SKM-1 (cell line): ENCODE measurements around the gene STIP1.
"Not testable (repeated sequence)": the region's sequence is repeated elsewhere in the genome, so short reads cannot be mapped to it uniquely, and the experiment has no call there.

Experiments
- DNase-seq: peaks from one replicate; lab custom pipeline; 2025; ENCODE audit not compliant: unreplicated experiment; lab: John Stamatoyannopoulos, UW

Gene STIP1

DNA sequence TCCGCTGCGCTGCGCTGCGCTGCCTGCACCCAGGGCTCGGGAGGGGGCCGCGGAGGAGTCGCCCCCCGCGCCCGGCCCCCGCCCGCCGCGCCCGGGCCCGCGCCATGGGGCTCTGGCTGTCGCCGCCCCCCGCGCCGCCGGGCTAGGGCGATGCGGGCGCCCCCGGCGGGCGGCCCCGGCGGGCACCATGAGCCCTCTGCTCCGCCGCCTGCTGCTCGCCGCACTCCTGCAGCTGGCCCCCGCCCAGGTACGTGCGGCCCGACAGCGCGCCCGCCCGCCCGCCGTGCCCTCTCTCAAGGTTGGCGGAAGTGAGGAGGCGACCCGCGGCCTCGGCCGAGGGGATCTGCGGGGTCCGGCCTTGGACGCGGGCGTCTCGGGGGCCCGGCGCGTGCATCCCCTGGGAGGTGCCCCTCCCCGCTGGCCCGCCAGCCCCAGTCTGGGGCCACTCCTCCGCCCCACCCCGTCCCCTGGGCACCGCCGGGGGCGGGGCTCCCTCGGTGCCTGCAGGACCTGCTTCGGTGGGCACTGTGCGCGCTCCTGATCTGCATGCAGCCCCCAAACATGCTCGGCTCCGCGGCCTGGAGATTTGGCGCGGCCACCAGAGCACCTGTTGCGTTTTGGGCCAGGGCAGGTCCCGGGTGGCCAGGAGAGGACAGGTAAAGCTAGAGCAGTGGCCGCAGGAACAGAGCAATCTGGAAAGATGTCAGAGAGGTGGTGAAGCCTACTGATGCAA is 48.8 kb downstream of the STIP1 start:
- no peak for DNase-seq

DNA sequence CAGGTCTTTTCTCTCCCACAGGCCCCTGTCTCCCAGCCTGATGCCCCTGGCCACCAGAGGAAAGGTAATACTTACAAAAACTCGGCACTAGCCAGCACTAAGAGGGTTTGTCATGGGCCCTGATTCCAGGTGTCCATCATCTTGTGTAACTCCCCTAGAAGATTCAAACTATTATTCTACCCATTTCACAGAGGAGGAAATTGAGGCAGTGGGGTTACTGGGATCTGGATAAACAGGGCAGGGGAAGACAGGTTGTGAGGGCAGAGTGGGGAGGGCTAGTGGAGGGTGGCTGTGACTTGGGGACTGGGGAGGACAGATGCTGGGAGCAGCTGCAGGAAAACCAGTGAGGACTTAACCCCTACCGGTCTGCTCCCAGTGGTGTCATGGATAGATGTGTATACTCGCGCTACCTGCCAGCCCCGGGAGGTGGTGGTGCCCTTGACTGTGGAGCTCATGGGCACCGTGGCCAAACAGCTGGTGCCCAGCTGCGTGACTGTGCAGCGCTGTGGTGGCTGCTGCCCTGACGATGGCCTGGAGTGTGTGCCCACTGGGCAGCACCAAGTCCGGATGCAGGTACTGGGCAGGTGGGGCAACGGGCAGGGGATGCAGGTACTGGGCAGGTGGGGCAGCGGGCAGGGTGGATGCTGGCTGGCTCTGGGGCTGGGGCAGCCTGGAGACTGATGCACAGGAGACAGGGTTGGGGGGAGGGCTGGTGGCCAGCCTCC is 49.6 kb downstream of the STIP1 start:
- no peak for DNase-seq

DNA sequence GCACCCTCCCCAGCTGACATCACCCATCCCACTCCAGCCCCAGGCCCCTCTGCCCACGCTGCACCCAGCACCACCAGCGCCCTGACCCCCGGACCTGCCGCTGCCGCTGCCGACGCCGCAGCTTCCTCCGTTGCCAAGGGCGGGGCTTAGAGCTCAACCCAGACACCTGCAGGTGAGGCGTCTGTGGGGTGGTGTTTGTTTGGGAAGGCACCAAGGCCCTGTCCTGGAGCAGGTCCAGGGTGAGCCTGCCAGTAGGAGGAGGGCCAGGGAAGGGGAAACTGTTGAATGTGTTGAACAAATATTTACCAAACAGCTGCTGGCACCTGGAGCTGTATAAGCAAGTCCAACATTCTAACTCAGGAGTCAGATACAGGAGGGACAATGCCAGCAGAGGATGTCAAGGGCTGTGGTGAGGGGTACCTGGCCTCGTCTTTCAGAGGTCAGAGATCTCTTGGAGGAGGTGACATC is 51.5 kb downstream of the STIP1 start:
- DNase-seq, result no peak

DNA sequence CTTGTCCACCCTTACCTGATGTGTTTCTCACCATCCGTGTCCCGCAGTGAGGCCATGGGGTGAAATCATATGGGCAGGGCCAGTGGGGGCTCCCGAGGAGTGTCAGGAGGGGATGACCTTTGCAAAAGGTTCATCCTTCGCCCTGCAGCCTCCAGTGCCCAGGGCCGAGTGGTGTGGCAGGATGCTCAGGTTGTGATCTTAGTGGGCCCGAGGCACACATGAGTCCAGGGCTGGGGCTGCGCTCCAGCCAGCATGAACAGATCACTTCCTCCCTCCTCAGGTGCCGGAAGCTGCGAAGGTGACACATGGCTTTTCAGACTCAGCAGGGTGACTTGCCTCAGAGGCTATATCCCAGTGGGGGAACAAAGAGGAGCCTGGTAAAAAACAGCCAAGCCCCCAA is 52.1 kb downstream of the STIP1 start:
- no peak for DNase-seq

DNA sequence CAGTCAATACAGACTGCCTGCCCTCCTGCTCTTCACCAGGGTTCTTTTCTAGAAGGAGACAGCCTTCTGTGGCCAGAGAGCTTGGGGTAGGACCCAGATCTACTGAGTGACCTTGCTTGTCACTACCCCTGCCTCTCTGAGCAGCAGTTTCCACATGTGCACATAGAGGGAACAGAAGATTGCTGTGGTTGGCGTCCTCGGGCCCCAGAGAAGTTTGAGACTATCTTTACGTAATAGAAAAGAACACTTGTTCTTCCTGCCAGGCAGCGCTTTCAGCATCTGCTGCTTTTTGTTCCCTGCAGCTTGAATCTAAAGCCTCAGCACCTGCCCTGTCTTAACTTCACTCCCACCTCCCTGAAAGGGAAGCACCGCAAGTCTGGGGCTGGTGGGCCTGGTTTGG is 53.0 kb downstream of the STIP1 start:
- DNase-seq, result peak; percentile 52

DNA sequence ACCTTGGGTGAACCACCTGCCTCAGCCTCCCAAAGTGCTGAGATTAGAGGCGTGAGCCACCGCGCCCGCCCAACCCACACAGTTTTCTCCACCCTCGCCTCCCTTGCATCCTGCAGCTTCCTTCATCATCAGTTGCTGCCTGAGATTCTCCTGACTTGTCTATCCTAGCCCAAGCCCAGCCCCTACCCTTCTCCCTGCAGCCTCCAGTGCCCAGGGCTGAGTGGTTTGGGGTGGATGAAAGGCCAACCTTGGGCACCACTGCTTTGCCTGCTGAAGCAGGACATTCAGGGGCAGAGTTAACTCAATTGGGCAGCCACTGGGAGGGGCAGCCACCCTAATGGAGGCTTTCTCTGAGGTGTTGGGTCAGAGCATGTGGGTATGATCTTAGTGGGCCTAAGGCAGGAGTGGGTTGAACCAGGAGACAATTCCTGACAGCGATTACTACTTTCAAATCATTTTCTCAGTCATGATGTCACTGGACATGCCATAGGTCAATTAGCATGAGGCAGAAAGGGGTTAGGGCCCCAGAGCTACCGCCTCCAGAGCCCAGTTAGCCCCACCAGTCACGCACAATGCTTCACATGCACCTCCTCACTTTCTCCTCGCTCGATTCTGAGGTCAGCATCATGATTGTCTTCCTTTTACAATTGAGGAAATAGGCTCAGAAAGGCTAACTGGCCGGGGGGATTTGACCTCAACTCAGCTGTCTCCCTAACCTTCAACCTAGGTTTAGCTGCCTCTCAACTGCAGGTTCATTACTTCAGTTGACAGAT is 53.9 kb downstream of the STIP1 start:
- peak; percentile 95 for DNase-seq

DNA sequence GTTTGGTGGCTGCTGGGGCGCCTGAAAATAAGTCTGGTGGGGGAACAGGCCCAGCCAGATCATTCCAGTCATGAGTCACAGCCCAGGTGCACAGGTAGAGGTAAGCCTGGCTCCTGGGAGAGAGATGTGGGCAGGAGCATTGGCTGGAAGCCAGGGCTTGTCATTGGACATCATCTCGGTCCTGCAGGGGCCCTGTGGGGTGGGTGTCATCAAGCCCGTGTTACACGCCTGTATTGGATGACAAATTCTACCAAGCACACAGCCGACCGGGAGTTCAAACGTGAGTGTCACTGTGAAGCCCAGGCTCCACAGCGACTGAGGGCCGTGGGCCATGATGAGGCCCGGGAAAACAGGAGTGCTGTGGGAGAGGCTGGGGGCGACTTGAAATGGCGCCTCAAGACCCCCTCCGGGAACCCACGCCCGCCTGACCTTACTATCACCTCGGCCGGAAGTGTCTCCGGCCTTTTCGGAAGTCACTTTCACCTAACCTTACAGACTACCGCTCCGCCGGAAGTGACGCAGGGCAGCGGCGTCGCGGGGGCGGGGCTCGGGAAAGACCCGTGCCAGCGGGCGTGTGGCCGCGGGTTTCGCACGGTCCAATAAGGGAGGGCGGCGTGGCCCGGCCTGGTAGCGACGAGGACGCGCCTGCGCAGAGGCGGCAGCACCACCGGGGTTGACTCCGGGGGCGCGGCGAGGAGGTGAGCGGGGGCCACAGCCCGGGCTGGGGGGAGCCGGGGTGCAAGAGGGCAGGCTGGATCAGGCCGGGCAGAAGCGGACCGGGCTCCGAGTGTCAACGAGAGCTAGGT is 54.7 kb downstream of the STIP1 start, which contains the start of gene FKBP2:
FKBP2 (plus strand) TSS at position 661 of the 806 bp plus-strand sequence. CDS start 1,293 bp downstream, outside the sequence.
- DNase-seq, result peak; percentile 83

DNA sequence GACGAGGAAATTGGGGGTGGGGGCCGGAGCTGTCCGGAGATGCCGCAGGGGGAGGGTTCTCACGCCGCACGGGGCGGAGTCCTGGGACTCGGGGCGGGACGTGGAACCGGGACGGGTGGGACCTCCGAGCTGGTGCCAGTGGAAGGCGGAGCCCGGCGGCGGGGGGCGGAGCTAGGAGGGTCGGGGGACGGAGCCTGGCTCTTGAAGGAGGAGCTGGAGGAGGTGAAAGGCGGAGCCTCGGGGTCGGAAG is 55.2 kb downstream of the STIP1 start:
- peak; percentile 95 for DNase-seq

DNA sequence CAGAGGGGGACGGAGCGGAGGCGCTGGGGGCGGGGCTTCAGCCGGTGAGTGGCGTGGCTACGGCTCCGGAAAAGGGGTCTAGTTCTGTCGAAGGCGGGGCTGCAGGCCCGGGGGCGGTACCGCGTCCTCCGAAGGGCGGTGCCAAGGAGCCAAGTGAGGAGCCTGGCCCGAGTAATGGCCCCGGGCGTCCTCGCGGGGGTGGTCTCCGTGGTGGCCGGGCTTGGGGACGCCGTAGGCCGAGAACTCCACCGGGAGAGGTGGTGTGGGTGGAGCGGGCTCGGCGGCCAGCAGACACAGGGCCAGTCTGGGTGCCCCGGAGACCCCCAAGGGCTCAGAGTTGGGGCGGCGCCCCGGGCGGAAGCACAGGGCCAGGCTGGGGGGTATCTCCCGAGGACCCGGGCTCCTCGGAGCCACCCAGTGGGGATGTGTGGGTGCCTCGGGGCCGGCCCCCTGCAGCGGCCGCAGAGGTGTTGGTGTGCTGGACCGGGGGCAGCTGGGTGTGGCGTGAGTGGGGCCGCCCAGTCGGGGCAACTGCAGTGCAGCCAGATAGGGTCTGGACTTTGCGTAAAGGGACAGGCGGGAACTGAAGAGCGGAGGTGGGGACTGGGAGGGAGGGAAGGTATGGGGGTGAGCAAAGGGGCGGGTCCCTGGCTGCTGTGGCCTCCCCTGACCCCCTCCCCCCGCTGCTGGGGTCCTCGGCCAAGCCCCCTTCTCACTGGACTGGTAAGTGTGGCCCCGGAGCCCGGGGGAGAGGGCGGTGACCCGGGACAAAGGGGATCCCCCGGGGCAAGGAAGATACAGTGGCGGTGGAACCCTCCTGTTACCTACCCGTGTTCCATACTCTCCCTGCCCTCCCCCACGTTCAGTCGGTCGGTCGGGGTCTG is 55.8 kb downstream of the STIP1 start:
- no peak for DNase-seq

DNA sequence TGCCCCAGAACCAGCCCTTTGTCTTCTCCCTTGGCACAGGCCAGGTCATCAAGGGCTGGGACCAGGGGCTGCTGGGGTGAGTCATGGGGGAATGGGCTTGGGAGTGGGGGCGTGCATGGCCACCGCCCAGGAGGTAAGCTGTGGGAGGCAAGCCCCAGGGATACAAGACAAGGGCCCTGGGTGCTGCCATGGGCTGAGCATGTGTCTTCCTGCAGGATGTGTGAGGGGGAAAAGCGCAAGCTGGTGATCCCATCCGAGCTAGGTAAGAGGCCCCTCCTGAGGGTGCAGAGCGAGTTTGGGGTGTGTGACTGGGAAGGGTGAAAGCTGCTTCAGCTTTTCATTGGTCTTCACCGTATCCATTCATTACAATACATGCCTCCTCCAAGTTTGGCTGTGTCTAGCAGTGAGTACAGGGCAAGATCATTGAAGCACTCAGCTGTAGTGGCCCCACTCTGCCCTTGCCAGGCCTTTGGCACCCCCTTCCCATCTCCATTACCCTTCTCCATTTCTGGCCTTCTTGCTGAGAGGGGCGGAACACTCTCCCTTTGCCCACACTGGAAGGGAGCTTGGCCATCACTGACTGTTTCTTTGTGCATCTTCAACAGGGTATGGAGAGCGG is 57.4 kb downstream of the STIP1 start:
- no peak for DNase-seq

DNA sequence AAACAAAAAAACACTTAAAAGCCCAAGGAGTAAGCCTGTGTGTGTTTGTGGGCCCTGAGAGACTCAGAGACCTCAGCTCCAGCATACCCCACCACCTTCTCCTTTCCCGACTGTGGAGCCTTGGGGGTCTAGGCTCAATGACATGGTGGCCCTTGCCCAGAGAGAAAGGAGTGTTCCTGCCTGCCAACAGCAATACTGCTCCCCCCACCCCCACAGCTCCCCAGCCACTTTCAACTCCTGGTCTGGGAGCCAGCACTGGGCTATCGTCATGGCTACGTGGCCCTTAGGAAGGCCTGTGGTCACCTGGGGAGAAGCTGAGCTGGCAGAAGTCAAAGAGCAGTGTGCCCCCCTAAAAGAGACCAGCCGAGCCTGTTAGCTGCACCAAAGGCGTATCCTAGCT is 58.1 kb downstream of the STIP1 start:
- DNase-seq, result no peak

DNA sequence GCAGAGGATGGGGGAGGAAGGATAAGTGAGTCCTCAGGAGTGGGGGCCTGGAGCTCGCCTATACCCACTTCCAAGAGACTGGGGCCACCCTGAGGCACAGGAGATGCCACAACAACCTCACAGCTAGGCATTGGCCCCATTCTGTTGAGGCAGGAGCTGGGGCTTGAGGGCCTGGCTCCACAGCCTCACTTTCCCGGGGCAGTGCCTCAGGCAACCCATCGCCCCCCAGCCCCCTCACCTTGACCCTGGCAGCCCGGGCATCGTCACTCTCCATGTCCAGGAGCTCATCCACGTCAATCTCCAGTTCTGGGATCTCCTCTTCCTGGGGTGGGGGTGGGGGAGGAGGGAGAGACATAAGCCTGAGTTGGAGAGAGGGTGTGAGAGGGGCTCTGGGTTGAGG is 59.0 kb downstream of the STIP1 start:
- DNase-seq, result no peak

DNA sequence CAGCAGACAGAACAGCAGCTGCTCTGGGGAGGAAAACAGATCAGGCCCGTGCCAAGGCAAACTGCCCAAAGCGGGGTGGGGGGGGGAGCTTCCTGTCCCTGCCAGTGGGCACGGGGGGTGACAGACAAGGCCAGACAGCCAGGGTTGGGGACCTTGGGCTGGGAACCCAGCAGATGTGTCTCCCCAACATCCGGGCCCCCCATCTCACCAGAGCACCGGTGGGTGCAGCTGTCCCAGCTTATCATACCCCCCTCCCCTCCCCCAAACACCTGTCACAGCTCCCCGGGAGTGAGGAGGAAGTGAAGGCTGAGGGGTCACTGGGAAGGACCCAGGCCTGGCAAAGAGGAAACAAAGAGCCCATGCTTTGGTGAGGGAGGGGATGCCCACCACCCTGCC is 59.4 kb downstream of the STIP1 start:
- DNase-seq, result no peak

DNA sequence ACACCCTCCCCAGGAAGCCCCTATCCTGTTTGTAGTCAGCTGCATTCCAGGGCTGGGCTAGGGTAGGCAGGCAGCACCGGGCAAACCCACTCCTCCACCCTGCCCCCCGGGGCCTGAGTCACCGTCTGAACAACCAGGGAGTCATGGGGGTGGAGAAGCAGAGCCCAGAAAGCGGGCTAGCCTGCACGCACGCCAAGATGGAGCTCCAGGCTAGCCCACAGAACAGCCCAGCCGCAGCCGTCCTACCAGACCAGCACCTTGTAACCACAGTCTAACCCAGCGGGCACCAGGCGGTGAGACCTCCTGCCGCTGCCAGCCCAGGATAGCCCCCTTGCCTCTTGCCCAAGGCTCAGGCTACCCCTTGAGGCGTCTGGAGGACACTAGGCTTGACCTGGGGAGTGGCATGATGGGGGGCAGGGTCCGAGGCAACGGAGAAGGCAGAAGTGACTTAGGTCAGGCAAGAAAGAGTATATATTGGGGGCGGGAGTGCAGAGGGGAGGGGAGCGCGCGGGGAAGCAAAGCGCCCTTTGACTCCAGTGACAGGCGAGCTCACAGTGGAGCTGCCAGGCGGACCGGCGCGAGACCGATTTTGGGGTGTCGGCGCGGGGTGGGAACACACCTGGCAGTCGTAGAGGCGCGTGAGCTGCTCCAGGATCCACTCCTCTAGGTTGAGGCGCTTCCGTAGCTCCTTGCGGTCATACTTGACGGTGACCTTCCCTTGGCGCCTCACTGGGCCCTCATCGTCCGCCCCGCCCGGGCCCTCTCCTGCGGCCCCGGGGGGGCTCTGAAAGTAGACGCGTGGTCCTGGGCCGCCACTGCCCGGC is 60.0 kb downstream of the STIP1 start:
- DNase-seq, result no peak

DNA sequence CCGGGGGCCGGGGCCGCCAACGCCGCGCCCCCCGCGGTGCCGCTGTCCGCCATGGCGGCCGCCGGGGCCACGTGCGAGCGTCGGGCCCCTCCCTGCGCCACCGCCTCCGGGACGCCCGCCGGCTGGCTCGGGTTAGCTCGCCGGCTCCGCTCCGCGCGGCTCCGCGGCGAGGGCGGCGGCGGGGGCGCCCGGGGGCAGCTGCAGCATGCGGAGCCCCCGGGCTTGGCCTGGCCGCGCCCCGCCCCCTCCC is 60.6 kb downstream of the STIP1 start:
- not testable (repeated sequence) for DNase-seq

DNA sequence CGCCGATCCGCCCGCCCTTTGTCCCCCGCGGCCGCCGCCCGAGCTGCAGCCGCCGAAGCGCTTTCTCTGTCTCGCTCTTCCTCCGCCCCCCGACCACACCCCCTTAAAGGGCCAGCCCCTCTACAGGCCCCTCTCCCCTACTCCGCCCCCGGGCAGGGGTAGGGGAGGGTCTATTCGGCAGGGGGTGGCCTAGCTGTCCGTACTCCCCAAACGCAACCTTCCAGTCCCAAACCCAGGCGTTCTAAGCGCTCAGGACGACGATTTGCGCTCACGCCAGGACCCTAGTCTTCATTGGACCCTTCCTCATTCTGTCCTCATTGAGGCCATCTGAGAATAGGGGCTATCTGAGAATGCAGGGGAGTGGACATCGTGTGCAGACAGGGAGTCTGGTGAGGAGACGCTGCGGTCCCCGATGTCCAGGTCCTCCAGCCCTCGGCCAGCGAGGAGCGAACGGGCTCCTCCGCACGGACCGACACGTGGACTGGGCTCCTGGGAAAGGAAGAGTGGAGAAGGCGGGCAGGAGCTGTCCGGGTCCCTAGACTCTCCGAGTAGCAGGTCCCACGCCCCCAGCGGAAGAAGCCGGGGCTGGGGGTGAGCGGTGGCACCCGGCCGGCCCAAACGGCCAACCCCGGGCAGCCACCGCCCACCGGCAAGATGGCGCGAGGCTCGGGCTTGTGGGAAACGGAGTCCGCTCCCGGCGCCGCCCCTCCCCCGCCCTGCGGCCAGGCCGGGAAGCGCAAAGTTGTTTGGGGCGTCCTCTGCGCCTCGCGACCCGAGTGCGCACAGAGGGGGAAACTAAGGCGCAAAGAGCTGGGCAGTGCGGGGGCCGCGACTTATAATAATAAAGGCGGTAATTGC is 61.1 kb downstream of the STIP1 start, which contains the start of gene PPP1R14B:
PPP1R14B (minus strand) TSS at position 73 of the 858 bp plus-strand sequence. CDS start 270 bp downstream, outside the sequence.
- DNase-seq, result peak; percentile 59

DNA sequence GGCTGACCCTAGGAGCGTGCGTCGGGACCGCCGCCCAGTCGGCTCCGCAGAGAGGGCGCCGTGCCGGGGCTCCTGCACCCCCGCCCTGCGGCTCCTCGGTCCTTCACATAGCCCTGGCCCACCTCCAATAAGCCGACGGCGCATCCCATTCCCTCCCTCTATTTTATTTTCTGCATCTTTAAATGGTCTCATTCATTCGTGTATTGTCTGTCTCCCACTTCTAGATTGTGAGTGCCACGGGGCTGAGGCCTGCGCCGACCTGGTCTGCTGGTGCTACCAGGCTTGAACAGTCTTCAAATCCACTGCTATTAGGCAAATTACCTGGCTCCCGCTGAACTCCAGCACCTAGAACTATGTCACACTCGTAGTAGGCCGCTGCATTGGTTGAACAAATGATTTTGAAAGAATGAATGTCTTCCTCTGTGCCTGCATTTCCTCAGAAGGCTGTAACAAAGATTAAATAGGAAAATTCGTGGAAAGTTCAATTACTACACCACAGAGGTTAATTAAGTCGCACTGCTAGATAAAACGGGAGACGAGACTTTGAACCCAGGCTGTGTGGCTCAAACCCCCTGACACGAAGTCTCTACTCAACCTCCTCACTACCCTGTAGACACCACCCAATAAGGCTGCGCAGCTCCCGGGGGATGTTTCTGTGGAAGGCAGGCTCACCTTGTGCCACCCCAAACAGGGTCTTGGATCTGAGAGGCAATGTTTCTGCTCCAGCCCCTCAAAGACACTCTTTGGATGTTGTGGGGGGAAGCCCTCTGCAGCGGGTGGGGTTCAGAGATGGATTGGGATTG is 62.0 kb downstream of the STIP1 start:
- no peak for DNase-seq
